Epithelial cell of esophagus (primary cell): Measurements from ENCODE around the gene FXYD4.
A peak's percentile ranks its signal among the peaks of the same experiment; 100 is the strongest.

ENCODE experiments used
- DNase-seq: peaks from one replicate; pipeline ENCODE4 v3.0.0; 2010; ENCODE audit warnings: low read depth
- H3K4me3 ChIP-seq: 2 replicates; pipeline ENCODE4 v1.5.1; 2011; ENCODE audit warnings: mild to moderate bottlenecking, low read length, control low read depth
- CTCF ChIP-seq: IDR thresholded peaks from 2 replicates; pipeline ENCODE4 v1.5.1; 2011; ENCODE audit warnings: low read depth, mild to moderate bottlenecking, low read length, control low read depth, inconsistent platforms; ENCODE audit not compliant: insufficient read depth; ENCODE audit errors: missing control alignments

The FXYD4 gene

DNA sequence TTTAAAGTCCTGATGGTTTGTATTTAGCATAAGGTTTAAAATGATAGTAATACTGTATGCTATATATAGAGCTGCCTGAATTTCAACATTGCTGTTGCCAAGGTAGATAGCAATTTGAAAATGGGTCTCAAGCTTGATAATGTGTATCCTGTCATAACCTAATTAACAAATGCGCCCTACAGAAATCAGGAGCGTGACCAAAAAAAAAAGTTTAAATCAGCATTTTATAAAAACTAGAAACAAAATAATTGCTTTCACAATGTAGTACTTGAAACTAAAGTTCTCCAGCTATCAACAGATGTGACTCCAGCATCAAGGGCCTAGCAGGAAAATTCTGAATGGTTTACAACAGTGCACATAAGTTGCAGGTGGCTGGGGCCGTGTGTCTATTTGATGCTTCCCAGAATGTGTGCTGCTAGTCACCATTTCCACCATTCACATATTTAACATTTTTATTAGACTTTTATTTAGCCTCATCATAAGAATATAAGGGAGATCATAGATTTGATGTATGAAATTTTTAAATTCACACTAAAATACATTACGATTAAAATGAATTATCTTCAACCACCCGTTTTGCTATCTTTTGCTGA is 14.1 kb downstream of the FXYD4 start:
- TF ChIP-seq CTCF: no peak
- no peak overlapping the region for H3K4me3 ChIP-seq
- no peak for DNase-seq

DNA sequence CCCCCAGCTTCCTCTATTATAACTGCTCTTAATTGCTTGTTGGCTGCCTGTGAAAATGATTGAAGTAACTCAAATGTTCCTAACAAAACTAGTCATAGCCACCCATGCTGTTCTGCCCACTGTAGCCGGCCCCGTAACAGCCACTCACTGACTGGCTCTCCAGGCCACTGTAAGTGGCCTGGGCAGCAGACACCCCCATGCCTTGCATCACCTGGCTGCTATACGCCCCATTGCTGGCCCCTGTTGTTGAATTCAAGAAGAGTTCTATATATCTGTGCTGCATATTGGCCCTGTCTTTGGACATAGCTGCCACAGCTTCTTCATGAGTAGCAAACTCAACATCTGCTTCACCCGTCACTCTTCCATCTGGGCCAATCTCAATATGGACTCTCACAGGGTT is 15.1 kb downstream of the FXYD4 start:
- H3K4me3 ChIP-seq: no peak overlapping the region
- no peak for TF ChIP-seq CTCF
- no peak for DNase-seq

- DNase-seq: no peak
- TF ChIP-seq CTCF: no peak
- H3K4me3 ChIP-seq: no peak overlapping the region
Observed at GRCh38 chr10:43386981-43387677, 15.7 kb downstream of the FXYD4 start.

- no peak for TF ChIP-seq CTCF
- DNase-seq: no peak
- H3K4me3 ChIP-seq: no peak overlapping the region
Observed at GRCh38 chr10:43387678-43388032, 16.2 kb downstream of the FXYD4 start.

DNA sequence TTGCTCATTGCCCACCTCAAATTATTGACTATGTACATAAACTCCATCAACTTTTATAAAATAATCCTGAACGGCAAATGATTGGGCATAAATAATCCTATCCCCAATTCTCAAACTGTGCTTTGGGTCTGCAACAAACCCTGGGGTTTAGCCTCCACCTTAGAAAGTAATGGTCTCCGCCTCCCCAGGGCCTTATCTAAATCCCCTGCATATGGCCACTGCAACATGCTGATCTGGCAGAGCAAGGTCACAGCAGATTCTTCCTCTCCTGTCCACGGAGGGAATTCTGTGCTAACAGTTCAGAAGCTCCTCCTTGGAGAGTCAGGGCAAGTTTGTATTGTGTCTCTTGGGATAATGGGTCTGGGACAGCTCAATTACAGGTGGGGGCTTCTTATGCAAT is 18.4 kb downstream of the FXYD4 start:
- no peak for DNase-seq
- no peak for TF ChIP-seq CTCF
- H3K4me3 ChIP-seq: no peak overlapping the region

DNA sequence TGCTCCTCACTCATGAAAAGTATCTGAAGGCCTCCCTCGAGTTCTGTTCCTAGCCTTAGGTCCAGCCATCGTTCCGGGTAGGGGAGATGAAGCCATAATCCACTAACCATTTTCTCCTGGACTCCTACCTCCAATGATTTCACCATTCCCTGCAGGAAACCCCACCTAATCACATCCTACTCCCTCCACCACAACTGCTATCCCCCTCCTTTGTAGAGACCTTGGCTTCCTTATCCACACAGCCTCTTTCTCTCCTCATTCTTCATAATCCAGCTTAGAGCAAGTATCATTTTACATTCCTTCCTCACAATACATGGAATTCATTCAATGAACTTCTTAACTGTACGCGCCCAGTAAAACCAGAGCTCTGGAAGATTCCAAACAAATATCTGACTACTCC is 18.9 kb downstream of the FXYD4 start:
- TF ChIP-seq CTCF: no peak
- no peak for DNase-seq
- no peak overlapping the region for H3K4me3 ChIP-seq

DNA sequence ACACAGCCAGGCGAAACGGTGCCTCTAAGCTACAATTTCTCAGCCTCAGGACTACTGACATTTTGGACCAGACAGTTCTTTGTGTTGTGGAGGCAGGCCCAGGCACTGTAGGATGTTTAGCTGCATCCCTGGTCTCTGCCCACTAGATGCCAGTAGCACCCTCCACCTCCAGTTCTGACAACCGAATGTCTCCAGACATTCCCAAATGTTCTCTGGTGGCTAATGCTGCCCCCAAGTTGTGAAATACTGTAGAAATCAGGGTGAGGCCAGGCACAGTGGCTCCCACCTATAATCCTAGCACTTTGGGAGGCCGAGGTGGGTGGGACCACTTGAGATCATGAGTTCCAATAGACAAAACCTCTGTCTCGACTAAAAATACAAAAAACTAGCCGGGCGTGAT is 19.3 kb downstream of the FXYD4 start:
- DNase-seq: peak; percentile 44
- H3K4me3 ChIP-seq: no peak overlapping the region
- peak; percentile 63 for TF ChIP-seq CTCF
